Neural cell (in vitro differentiated cells): Measurements from ENCODE around the gene C1R.

Experiments
- CTCF ChIP-seq: fragments of 450-650 bp; IDR thresholded peaks from 2 replicates; pipeline ENCODE4 v1.5.1; 2014; ENCODE audit warnings: antibody characterized with exemption, mild to moderate bottlenecking, moderate library complexity; ENCODE audit not compliant: poor library complexity, severe bottlenecking
- EP300 ChIP-seq: fragments of 450-650 bp; conservative IDR thresholded peaks from 2 replicates; pipeline ENCODE4 v1.6.1; 2014; ENCODE audit warnings: antibody characterized with exemption, mild to moderate bottlenecking, moderate library complexity; ENCODE audit not compliant: poor library complexity, severe bottlenecking
- EZH2 ChIP-seq: fragments of 200-600, 300-800 bp; shearing (Covaris generic), sonication (generic); IDR thresholded peaks from 2 replicates; pipeline ENCODE4 v1.6.1; 2014; ENCODE audit warnings: antibody characterized with exemption, low read length, borderline replicate concordance, mild to moderate bottlenecking; ENCODE audit not compliant: insufficient read depth, poor library complexity, severe bottlenecking
- MXI1 ChIP-seq: fragments of 450-650 bp; conservative IDR thresholded peaks from 2 replicates; pipeline ENCODE4 v1.6.1; 2014; ENCODE audit warnings: antibody characterized with exemption, mild to moderate bottlenecking; ENCODE audit not compliant: poor library complexity, severe bottlenecking
- POLR2AphosphoS5 ChIP-seq: IDR thresholded peaks from 2 replicates; pipeline ENCODE4 v1.6.1; 2012
- RAD21 ChIP-seq: fragments of 450-650 bp; conservative IDR thresholded peaks from 2 replicates; pipeline ENCODE4 v1.6.1; 2014; ENCODE audit warnings: antibody characterized with exemption, mild to moderate bottlenecking, moderate library complexity
- REST ChIP-seq: IDR thresholded peaks from 2 replicates; pipeline ENCODE4 v1.6.1; 2012; ENCODE audit warnings: borderline replicate concordance
- TAF1 ChIP-seq: IDR thresholded peaks from 2 replicates; pipeline ENCODE4 v1.6.1; 2012; ENCODE audit warnings: low read depth

- TF ChIP-seq CTCF (no peak), REST (no peak), RAD21 (no peak), TAF1 (no peak), POLR2AphosphoS5 (no peak), EZH2 (no peak), MXI1 (no peak), EP300 (no peak)
Measured at GRCh38 chr12:7108003-7108795, 16.0 kb upstream of the C1R start.
